Erythroblast (primary cell): ENCODE measurements around the gene LY86.

ENCODE experiments used
- GATA1 ChIP-seq: IDR thresholded peaks from 2 replicates; pipeline ENCODE4 v1.6.1; 2011; ENCODE audit warnings: low read depth, mild to moderate bottlenecking, control low read depth, low read length, moderate library complexity
- POLR2A ChIP-seq: IDR thresholded peaks from 2 replicates; pipeline ENCODE4 v1.6.1; 2011; ENCODE audit warnings: mild to moderate bottlenecking, low read length

DNA sequence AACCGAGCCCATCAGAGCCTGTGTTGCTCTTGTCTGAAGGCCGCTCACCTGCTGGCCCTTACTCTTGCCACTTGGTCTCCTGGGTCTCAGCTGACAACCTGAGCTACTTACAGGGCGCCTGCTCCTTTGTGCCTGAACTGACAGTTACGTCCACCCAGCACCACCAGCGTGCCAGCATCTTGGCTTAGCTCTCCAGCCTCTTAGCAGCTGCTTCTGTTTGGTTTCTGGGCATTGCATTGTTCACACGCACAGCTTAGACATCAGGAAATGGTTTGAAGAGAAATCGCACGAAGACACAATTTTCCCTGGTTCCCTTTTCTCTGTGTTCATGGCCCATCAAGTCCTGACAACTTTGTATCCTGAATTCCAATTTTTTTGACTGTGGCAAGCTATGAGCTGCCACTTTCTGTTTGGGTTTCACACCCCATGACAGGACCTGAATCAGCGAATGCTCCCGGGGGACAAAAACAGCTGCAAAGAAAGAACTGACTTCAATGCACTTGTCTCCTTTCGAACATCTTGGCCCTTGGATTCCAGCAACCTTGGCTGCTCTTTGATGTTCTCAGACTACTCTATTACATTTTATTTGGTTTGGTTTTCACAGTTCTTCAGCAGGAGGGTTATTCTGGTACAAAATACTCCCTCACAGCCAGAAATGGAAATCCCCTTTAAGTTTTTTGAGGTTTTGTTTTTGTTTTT lies 45.2 kb upstream of the LY86 start:
- TF ChIP-seq POLR2A (no peak), GATA1 (no peak)
